Measurements from ENCODE around the gene TBX3.
"Not testable (repeated sequence)": the region's sequence is repeated elsewhere in the genome, so short reads cannot be mapped to it uniquely, and the experiment has no call there.

Gene TBX3

DNA sequence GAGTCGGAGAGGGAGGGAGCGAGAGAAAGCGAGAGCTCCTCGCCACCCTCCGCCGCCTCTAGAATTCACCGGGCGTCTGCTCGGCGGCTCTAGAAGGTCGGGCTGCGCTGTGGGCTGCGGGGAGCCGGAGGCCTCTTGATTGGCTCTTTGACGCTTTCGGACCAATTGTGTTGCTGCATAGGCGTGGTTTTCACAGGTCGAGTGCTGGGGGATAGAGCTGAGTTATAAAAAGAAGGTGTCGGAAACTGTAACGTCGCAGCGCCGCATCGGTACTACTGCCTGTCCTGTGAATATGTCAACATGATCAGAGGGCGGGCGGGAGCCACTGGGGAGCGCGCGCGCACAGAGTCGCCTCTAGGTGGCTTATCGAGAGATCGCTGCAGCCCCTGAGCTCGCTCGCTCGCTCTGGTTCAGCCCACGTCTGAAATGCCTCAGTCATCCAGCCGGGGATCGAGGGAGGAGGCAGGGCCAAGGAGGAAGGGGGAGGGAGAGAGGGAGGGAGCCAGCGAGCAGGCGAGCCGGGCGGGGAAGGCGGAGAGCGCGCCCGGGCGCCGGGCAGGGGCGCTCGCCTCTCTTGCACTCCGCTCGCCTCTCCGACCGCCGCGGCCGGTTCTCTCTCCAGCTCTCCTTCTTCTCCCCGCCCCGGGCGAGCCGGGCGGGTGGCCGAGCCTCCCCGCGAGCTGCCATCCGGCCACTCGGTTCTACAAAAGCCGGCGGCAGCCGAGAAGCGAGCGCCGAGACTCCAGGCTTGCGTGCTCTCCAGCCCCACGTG lies at the start of gene TBX3:
TSS of gene TBX3 (minus strand) at position 78 of the 772 bp plus-strand sequence. CDS start 975 bp downstream, outside the sequence.
- peak; percentile 35 for DNase-seq

DNA sequence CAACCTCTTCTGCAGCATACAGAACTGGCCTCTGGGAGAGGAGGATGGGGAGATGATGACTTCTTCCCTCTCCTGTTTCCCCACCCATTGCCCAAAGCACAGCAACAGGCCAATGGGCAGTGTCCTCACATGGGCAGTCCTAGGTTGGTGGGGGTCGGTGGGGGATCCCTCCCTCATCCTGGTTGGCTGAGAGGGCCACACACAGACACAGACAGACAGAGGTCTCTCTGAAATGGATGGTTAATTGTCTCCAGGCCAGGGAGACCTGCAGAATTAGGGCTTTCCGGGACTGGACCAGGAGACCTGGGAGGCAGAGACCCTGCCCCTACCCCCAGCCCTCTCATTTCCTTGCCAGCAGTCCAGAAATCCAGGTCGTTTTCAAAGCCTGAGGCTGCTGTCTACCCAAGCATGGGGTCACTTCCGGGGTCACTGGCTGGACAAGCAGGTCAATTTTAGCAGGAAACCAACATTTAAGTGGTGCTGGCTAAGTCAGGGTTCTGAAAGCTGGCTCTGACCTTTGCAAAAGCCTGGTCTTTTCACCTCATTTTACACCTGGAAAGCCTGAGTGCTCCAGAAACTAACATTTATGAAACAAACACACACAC lies 48.6 kb upstream of the TBX3 start:
- DNase-seq = no peak

DNA sequence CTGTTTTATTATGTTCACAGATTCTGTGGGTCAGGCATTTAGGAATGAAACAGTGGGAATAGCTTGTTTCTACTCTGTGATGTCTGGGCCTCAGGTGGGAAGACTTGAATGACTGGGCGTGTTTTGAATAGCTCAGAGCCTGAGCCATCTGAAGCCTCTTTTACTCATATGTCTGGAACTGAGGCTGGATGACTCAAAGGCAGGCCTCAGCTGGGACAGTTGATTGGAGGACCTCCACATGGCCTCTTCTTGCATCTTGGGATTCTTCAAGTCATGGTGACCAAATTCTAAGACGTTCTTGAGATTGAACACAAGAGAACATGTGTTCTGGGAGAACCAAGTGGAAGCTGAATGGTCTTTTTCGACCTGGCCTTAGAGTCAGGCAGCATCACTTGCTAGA lies 45.8 kb upstream of the TBX3 start:
- no peak for DNase-seq

DNA sequence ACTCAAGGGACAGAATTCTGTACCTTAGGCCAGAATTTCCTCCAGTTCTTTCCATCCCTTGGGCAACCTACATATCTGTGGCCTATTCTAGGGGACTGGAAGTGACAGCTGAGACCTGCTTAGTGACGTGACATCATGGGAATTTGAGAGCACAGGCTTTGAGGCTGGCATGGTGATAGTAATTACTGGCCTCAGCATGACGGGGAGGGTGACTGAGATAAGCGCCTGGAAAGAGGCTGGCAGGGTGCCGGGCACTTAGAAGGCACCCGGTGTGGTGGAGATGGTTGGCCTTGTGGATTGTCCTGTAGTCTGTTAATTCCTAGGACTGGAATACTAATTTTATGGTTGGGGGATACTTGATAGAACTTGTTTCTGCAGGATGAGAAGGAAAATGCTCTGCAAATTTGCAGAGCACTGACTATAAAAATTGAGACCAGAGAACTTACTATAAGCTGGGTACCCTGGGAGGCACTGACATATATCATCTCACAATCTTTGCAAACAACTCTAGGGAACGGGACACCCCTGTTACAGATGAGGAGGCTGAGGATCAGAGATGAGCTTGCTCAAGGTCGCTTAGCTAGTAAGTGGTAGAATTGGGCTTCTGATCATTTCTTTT lies 42.2 kb upstream of the TBX3 start:
- DNase-seq = no peak

DNA sequence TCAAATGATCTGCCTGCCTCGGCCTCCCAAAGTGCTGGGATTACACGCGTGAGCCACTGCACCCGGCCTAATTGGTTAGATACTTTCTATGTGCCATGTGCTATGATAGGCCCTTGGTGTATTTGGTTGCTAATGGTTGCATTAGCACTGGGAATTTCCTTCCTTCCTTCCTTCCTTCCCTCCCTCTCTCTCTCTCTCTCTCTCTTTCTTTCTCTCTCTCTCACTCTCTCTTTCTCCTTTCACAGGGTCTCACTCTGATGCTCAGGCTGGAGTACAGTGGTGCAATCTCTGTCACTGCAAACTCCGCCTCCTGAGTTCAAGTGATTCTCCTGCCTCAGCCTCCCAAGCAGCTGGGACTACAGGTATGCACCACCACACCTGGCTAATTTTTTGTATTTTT lies 38.2 kb upstream of the TBX3 start:
- not testable (repeated sequence) for DNase-seq

DNA sequence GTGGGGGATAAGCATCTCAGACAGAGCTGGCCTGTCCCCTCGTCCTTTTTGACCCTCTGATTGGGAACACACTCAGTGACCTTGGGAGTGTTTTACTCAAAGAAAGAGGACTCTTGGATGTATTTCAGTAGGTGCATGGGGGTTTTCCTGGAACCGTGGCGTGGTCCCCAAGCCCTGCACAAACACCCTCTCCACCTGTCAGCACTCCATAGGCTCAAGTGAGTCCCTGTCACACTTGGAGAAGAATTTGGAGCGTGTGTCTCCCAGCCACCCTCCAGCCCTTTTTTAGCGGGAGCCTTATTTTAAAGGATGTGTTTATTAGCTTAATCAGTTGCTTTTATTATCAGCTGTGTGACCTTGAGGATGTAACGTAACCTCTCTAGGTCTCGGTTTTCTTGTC lies 37.3 kb upstream of the TBX3 start:
- no peak for DNase-seq

DNA sequence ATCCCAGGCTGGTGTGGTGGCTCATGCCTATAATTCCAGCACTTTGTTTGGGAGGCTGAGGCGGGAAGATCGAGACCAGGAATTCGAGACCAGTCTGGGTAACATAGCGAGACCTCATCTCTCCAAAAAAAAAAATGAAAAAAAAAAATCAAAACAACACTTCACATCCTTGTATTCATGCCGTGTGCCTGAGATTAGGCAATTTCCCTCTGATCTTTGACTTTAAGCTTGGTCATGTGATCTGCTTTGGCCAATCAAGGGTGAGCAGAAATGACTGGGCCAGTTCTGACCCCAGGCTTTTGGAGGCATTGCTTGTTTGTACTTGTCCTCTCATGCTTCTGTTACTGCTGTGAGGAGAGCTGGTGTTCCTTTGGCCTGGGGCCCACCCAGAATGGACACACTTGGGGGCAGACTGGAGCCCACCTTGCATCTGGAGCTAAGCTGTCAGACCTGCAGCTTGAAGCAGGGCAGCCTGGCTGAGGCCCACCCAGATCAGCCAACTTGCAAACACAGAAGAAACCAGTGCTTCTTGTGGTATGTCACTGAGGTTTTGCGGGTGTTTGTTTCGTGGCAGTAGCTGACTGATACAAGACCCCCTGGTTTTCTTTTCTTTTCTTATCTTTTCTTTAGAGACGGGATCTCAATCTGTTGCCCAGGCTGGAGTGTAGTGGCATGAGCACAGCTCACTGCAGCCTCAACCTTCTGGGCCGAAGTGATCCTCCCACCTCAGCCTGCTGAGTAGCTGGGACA lies 29.7 kb upstream of the TBX3 start:
- no peak for DNase-seq

DNA sequence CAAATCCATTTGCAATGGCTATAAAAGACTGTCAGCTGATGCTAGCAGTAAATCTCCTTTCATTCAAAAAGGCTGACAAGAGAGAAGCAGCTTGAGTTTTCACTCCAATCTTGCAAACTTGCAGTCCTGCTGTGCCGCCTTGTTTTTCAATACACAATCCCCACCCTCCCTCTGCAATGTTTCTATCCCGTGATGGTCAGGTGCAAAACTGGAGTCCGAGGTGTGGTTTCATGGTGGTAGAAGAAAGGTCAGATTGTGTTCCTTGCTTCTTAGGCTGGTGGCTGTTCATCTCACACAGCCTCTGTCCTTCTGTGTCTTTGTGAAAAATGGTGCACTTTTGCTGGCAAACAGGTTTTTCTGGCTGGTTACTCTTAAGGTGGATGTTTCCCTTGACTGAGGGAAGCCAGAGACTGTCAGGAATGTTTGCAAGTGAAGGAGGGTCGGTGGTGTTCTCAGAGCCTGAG lies 27.7 kb upstream of the TBX3 start:
- DNase-seq = no peak

DNA sequence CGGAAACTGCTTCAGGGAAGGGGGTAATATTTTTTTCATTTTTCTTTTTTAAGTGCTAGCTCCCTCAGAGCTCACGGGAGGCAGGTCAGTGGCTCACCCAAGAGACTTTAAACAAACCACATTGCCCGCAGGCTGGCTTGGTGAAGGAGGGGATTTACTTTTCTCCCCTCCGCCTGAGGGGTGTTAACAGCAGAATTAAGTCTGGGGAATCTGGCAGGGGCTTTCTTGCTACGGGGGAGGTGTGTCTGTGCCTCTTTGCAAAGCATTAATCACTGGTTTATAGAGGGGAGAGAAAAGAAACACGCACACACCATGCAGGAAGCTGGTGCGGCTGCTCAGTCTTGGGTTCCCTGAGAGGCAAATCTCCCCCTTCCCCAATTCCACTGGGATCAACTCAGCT lies 26.2 kb upstream of the TBX3 start:
- no peak for DNase-seq

DNA sequence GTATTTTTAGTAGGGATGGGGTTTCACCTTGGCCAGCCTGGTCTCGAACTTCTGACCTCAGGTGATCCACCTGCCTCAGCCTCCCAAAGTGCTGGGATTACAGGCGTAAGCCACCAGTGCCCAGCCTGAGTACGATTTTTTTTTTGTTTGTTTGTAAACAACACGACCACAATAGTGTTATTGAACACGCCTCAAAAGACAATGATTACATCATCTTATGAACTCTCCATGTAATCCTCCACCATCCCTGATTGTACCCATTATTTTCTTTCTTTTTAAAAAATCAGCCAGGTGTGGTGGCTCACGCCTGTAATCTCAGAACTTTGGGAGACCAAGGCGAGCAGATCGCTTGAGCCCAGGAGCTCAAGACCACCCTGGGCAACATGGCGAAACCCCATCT lies 25.1 kb upstream of the TBX3 start:
- no peak for DNase-seq

DNA sequence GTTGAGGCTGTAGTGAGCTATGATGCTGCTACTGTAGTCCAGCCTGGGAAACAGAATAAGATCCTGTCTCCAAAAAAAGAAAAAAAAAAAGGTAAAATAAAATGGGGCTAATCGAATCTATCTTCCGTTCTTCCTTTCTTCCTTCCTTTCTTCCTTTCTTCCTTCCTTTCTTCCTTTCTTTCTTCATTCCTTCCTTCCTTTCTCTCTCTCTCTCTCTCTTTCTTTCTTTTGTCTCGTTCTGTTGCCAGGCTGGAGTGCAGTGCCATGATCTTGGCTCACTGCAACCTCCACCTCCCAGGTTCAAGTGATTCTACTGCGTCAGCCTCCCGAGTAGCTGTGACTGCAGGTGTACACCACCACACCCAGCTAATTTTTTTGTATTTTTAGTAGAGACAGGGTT lies 24.6 kb upstream of the TBX3 start:
- DNase-seq = not testable (repeated sequence)

DNA sequence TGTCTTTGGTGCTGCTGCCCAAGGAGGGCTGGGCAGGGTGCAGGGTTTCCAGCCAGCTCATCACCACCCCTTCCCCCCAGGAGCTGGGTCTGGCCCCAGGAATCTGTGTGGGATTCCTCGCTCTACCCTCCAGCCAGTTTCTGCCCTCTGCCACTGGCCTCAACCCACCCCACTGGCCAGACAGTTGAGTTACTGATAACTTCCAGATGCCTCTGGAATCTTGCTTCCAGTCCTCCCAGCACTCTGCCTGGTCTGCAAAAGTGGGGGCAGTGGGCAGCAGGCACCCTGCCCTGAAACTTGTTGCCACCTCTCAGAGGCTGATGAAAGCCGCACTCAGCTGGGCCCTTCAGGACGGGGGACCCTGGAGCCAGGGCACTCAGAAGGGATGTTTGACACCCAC lies 20.1 kb upstream of the TBX3 start:
- no peak for DNase-seq

DNA sequence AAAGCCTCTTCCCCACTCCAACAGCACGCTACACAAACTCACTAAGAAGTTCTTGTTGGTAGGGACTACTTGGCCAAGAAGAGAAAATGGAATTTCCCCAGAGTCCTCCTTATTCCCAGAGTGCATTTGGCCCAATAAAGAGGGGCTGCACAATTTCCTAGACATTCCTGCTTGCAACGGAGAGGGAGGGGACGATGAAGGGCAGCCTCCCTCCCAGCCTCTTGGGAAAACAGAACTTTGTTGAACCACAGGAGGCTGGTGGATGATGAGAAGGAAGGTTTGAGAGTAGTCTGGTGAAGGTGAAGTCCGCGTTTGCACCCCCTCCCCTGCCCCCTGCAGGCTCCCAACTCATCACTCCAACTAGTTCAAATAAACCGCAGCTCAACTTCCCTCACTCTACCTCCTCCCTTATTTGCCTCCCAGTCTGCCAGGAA lies 19.1 kb upstream of the TBX3 start:
- DNase-seq = no peak

DNA sequence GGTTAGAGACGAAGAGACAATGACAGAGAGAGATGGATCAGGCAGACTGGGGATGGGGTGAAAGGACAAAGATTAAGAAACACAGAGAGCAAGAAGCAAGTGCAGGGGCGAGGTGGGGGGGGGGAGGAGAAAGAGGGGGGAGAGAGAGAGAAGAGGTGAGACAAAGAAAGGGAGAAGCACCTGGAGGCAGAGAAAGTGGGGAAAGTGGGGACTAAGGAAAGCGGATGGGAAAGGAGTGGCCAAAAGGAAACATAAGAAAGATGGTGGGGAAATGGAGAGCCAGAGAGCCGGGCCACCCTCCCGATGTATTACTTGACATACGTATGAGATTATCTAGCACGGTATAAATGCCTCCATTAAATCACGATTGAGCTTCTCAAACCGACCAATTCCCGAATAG lies 18.5 kb upstream of the TBX3 start:
- no peak for DNase-seq

DNA sequence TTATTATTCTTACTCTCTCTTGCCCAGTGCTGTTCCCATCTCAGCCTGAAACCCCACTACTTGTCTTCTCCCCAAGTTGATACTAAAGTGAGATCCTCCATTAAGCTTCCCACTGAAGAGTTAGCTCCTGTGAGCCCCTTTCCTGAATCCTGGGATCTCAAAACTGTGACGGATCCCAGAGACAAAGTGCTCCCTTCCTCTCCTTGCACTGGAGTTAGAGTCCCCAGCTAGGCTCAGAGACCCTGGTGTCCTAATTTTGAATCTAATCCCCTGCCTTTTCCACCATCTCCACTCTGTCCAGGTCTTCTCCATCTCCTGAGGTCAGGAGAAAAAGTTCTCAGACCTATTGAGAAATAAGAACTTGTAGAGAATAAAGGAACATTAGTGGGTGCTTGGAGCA lies 17.6 kb upstream of the TBX3 start:
- DNase-seq = no peak

DNA sequence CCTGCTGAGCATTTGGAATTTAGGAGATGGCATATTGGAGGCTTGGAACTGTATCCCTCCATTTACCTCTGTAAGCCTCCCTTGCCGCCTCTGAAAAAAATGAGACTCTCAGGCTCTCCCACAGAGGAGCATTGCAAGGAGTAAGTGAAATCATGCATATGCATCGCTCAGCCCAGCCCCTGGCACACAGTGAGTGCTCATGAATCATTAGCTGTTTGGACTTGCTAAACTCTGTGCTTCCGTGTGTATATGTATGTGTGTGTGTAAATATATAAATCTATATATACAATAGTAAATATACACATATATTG lies 17.1 kb upstream of the TBX3 start:
- no peak for DNase-seq

DNA sequence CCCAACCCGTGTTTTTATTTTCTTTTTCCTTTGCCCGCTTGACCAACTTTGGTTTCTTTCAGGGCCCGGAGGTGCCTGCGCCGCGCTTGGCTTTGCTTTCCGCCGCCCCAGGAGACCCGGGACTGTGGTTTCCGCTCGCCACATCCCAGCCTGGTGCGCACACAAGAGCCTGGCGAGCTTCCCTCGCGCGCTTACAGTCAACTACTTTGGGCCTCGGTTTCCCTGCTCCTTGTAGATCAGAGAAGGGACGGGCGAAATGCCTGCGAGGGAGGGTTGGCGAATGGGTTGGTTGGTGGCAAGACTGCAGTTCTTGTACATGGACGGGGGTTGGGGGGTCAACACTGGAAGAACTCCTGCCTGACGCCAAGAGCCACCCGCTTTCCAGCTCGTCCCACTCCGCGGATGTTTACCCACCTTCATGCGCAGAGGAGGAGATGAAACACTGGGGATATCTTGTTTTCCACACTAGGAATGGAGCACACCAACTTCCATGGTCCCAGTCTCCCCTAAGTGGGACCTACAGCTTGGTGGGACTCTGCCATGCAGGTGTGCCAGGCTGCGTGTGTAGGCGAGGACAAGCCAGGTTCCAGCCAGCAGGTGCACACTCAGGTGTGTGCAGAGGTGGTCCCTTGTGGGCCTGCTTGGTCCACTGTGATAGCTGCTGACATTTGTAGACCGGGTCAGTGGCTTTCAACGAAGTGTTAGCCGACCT lies 16.6 kb upstream of the TBX3 start:
- DNase-seq = no peak

DNA sequence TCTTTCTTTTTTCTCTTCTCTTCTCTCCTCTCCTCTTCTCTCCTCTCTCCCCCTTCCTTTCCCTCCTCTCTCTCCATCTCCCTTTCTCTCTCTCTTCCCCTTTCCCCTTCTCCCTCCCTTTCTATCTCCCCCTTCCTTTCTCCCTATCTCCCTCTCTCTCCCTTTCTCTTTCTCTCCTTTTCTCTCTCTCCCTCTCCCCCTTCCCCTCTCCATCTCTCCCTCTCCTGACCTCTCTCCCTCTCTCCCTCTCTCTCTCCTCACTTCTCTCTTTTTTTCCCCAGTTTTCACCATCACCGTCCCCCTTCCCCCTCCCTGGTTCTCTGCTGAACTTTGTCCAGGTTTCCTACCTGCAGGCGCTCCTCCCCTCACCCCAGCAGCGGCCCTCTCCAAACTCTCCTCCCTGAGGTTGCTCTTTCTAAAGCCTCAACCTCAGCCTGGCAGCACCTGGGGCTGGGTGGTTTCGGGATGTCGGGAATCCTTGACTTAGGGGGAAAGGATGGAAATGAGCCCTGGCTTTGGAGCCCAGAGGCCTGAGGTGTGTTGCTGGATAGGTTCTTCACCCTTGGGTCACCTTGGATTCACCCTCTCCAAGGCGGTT lies 14.7 kb upstream of the TBX3 start:
- DNase-seq = no peak

DNA sequence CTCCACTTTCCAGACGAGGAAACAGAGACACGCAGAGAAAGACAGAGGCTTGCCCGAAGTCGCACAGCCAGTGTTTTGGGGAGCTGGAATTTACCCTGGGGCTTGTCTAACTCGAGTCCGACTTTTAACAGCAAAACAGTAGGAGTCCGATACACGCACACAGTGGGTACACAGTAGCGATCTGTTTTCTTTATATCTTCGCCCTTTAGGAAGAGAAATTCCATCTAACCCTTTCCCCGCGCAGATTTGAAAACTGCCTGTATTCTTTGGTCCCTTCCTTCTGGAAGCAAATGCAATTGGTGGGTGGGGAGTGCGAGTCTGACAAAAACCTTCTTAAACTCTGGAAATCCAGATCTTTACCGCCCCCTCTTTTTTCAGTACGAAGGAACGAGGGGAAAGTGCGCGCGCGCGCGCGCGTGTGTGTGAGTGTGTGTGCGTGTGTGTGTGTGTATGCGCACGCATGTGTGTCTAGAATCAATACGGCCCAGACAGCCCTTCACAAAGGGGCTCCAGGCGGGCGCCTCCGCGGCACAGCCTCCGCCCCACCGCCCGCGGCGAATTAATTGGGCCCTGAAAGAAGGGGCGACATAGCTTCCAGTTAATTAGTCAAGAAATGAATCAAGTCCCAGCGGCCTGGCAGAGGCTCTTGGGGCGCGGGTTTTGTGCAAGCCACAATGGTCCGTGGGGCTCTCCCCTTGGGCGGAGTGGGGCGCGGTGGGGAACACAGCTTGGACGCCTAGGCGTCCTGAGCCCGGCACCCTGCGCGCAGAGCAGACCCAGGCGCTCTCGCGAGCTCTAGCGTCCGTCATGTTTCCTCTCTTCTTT lies 14.0 kb upstream of the TBX3 start:
- no peak for DNase-seq

DNA sequence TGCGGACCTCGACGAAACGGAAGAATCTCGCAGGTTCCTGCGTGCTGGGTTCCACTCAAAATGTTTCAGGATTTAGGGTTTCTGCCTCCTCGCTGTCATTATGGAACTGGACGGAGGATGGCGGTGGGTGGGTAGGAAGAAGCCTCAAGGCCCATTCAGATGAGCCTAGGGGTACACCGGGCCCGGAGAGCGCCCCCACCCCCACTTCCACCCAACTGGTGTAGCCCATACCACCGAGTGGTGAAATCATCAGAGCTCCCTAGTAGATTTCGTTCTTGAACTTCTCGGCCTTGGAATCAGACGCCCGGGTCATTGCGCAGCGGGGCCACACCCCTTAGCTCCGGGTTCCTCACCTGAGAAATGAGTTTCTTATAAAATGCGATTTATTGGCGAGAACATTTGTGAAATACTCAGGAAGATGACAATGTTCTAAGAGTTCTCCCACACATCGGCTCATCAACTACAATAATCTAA lies 13.3 kb upstream of the TBX3 start:
- no peak for DNase-seq

DNA sequence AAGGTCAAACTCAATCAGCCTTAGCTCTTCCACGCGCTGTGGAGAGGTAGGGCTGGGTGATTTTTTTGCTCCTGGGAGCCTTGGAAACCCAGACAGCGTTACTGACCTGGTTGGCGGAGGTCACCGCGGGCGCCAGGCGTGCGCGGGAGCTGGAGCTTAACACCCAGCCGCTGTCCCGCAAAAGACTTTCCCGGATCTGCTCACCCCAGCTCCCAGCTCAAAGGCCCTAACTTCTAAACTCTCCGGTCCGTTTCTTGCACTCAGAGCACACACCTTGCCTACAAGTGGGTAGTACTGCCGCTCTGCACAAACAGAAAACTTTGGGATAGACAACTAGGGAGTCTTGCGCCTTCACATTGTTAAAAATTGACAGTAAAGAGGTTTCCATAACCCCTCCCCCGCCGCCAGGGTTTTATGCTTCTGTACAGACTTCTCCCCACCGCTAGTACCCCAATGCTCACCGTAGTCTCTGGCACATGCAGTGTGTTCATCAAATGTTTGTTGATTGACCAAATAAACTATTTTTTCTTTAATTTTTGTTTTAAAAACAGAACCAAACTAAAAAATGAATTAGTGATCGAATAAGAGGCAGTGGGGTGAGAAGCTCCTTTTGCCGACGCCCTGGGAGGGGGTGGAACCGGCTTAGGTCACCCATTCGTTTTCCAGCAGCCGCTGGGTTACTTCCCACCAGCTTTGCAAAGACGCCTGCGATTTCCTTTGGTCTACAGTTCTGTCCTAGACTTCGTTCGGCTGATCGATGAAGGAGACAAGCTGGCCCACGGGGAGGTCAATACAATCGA lies 12.7 kb upstream of the TBX3 start:
- DNase-seq = no peak

All from NCI-H1694 (cell line).